OCI-LY7 (cell line): Measurements from ENCODE around the gene PTGIR.

Experiments used
- CTCF ChIP-seq: fragments of 200-600 bp; sonication (generic); conservative IDR thresholded peaks from 2 replicates; pipeline ENCODE4 v1.5.1; 2014; ENCODE audit warnings: mild to moderate bottlenecking, antibody characterized with exemption, low read length, moderate library complexity, mixed read lengths
- EZH2phosphoT487 ChIP-seq: fragments of 200-600 bp; sonication (generic); IDR thresholded peaks from 2 replicates; pipeline ENCODE4 v1.6.1; 2018; ENCODE audit warnings: low read depth, borderline replicate concordance, mild to moderate bottlenecking, mixed run types, antibody characterized with exemption, low read length, moderate library complexity, mixed read lengths

- TF ChIP-seq CTCF = no peak
- no peak for TF ChIP-seq EZH2phosphoT487
These were observed at the start of gene PTGIR for GRCh38 chr19:46624958-46625661.
